PC-9 (cell line): ENCODE results near the gene ZNF765. TPM values are rescaled to one million over a fixed set of nuclear protein-coding genes. Genes with fewer than 3 reads are reported as not detected.

ENCODE experiments used
- BruUV-seq: library from RNA; stranded (reverse); fragments of 400-500 nt; replicated peaks from 2 replicates; lab custom pipeline; 2021; lab: Mats Ljungman, UMichigan
- CTCF ChIA-PET: fragments of 300-600 bp; sonication (Branson Sonifier 250); formaldehyde crosslinking; loops from one replicate; lab custom pipeline; 2022; ENCODE audit warnings: antibody characterized with exemption; lab: Charles Lee
- POLR2A ChIA-PET: fragments of 300-600 bp; sonication (Branson Sonifier 250); formaldehyde crosslinking; loops from one replicate; lab custom pipeline; 2022; ENCODE audit warnings: antibody characterized with exemption; ENCODE audit not compliant: unreplicated experiment; lab: Charles Lee
- DNase-seq, 2 experiments: peaks; one replicate each; pipeline versions ENCODE4 v3.0.0 to v3.0.0-alpha.2; 2015 to 2022; ENCODE audit warnings: mixed read lengths in 1 of 2
- H2AFZ ChIP-seq: fragments of 200-600 bp; sonication (generic); 2 replicates; pipeline ENCODE4 v1.8.1; 2017; ENCODE audit warnings: antibody characterized with exemption
- H3F3A ChIP-seq: fragments of 200-600 bp; sonication (generic); 2 replicates; pipeline ENCODE4 v1.8.1; 2017; ENCODE audit warnings: antibody characterized with exemption, mild to moderate bottlenecking, low read depth; ENCODE audit not compliant: insufficient read depth
- H3K27ac ChIP-seq: fragments of 200-600 bp; sonication (generic); 2 replicates; pipeline ENCODE4 v1.6.1; 2016; ENCODE audit warnings: mixed run types
- H3K27me3 ChIP-seq: fragments of 200-600 bp; sonication (generic); 2 replicates; pipeline ENCODE4 v1.6.1; 2016; ENCODE audit warnings: low read depth, mixed run types; ENCODE audit not compliant: insufficient read depth
- H3K36me3 ChIP-seq: fragments of 200-600 bp; sonication (generic); 2 replicates; pipeline ENCODE4 v1.6.1; 2016; ENCODE audit warnings: low read depth, mixed run types
- H3K4me1 ChIP-seq: fragments of 200-600 bp; sonication (generic); replicated peaks from 2 replicates; pipeline ENCODE4 v1.6.1; 2016; ENCODE audit warnings: mixed run types; ENCODE audit not compliant: insufficient read depth
- H3K4me2 ChIP-seq: fragments of 200-600 bp; sonication (generic); 2 replicates; pipeline ENCODE4 v1.6.1; 2017; ENCODE audit warnings: mixed run types
- H3K4me3 ChIP-seq: fragments of 200-600 bp; sonication (generic); 2 replicates; pipeline ENCODE4 v1.6.1; 2016; ENCODE audit warnings: mixed run types
- H3K79me2 ChIP-seq: fragments of 200-600 bp; sonication (generic); 2 replicates; pipeline ENCODE4 v1.6.1; 2017; ENCODE audit warnings: low read depth, mixed run types
- H3K9me2 ChIP-seq: fragments of 200-600 bp; sonication (generic); 2 replicates; pipeline ENCODE4 v1.8.1; 2017; ENCODE audit warnings: mild to moderate bottlenecking; ENCODE audit not compliant: insufficient read depth
- H3K9me3 ChIP-seq: fragments of 200-600 bp; sonication (generic); 2 replicates; pipeline ENCODE4 v1.8.1; 2016; ENCODE audit warnings: low read depth; ENCODE audit not compliant: insufficient read depth
- H4K20me1 ChIP-seq: fragments of 200-600 bp; sonication (generic); 2 replicates; pipeline ENCODE4 v1.8.1; 2017; ENCODE audit not compliant: insufficient read depth
- CTCF ChIP-seq: fragments of 200-600 bp; sonication (generic); conservative IDR thresholded peaks from 2 replicates; pipeline ENCODE4 v1.6.1; 2017; ENCODE audit warnings: mixed run types, antibody characterized with exemption, mild to moderate bottlenecking, moderate library complexity
- EZH2 ChIP-seq: fragments of 200-600 bp; sonication (generic); IDR thresholded peaks from 2 replicates; pipeline ENCODE4 v1.8.0; 2017; ENCODE audit warnings: antibody characterized with exemption, low read depth
- intact Hi-C: fragments of 100-400 bp; cut with micrococcal nuclease; formaldehyde crosslinking; loops from one replicate; pipeline ENCODE4 v1.10.0; 2022; ENCODE audit not compliant: unreplicated experiment
- total RNA-seq: library from RNA; stranded (reverse); gene quantifications from 2 replicates; pipeline ENCODE4 v1.2.3, GENCODE V29; 2021

The ZNF765 gene
- total RNA-seq, 1 experiment from 2014 or later: 12.5 TPM

DNA sequence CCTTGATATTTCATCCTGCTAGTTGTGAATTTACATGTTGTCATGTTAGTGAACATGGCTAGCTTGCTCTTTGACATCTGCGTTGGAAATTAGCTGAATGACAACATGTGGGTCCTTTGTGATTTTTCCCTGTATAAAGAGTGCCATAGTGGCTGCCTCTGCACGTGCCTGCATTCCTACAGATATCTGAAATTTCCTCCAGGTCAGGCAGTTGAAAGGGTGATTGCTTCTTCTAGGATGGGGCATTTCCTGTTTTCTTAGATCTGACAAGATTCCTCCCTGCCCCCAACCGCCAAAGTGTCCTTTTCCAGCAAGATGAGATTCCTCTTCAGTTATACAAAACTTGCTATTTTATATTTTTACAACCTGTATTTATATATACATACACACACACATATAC lies 20.7 kb upstream of the ZNF765 start:
- no peaks in the 10 kb centered on the region for H3F3A ChIP-seq
- H3K4me1 ChIP-seq: no peaks in the 10 kb centered on the region
- no peak overlapping the region for H3K4me3 ChIP-seq
- no peak for TF ChIP-seq CTCF
- no peak for TF ChIP-seq EZH2
- ChIA-PET CTCF (no interaction called here), POLR2A (no interaction called here)
- no peaks in the 10 kb centered on the region for H3K9me2 ChIP-seq
- peaks cover 42% of the 10 kb centered on the region for H3K36me3 ChIP-seq
- no peaks in the 10 kb centered on the region for H3K27me3 ChIP-seq
- H3K27ac ChIP-seq: no peak overlapping the region
- BruUV-seq: no TSS peak
- H2AFZ ChIP-seq: no peak overlapping the region
- H3K9me3 ChIP-seq: peaks cover 33% of the 10 kb centered on the region
- DNase-seq: no peak
- intact Hi-C loops: no loop called here
- H3K4me2 ChIP-seq: no peak overlapping the region
- H3K79me2 ChIP-seq: no peaks in the 10 kb centered on the region
- H4K20me1 ChIP-seq: no peaks in the 10 kb centered on the region

DNA sequence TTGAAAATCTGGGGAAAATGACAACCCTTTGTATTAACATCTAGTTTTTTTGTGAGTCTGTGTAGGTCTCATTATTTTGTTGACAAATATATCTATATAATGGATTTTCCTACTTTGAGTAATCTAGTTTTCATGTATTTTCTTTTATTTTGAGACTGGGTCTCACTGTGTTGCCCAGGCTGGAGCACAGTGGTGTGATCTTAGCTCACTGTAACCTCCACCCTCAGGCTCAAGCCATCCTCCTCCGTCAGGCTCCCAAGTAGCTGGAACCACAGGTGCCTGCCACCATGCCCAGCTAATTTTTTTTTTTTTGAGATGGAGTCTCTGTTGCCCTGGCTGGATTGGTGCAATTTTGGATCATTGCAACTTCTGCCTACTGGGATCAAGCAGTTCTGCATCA lies 20.2 kb upstream of the ZNF765 start:
- ChIA-PET POLR2A (no interaction called here), CTCF (no interaction called here)
- H3K9me3 ChIP-seq: peaks cover 36% of the 10 kb centered on the region
- no peak overlapping the region for H3K4me2 ChIP-seq
- H3K36me3 ChIP-seq: peaks cover 47% of the 10 kb centered on the region
- DNase-seq: no peak
- H3K4me1 ChIP-seq: no peaks in the 10 kb centered on the region
- TF ChIP-seq CTCF: no peak
- TF ChIP-seq EZH2: no peak
- no peaks in the 10 kb centered on the region for H3K9me2 ChIP-seq
- H3K27me3 ChIP-seq: no peaks in the 10 kb centered on the region
- H3K79me2 ChIP-seq: no peaks in the 10 kb centered on the region
- no peak overlapping the region for H3K27ac ChIP-seq
- no peaks in the 10 kb centered on the region for H4K20me1 ChIP-seq
- no peaks in the 10 kb centered on the region for H3F3A ChIP-seq
- no peak overlapping the region for H3K4me3 ChIP-seq
- no peak overlapping the region for H2AFZ ChIP-seq
- no TSS peak for BruUV-seq
- intact Hi-C loops: no loop called here

GRCh38 chr19:53381376-53381775 lies 13.6 kb upstream of the ZNF765 start:
- DNase-seq: no peak
- TF ChIP-seq EZH2 (no peak), CTCF (no peak)
- no peaks in the 10 kb centered on the region for H3K79me2 ChIP-seq
- H3K4me1 ChIP-seq: no peaks in the 10 kb centered on the region
- no peak overlapping the region for H3K4me2 ChIP-seq
- no peaks in the 10 kb centered on the region for H3K27me3 ChIP-seq
- H3K4me3 ChIP-seq: no peak overlapping the region
- POLR2A ChIA-PET: no interaction called here
- H4K20me1 ChIP-seq: no peaks in the 10 kb centered on the region
- intact Hi-C loops: no loop called here
- H3K36me3 ChIP-seq: peaks cover 63% of the 10 kb centered on the region
- H3F3A ChIP-seq: no peaks in the 10 kb centered on the region
- H3K9me3 ChIP-seq: peaks cover 83% of the 10 kb centered on the region
- CTCF ChIA-PET: no interaction called here
- H3K9me2 ChIP-seq: no peaks in the 10 kb centered on the region
- H3K27ac ChIP-seq: no peak overlapping the region
- no peak overlapping the region for H2AFZ ChIP-seq
- no TSS peak for BruUV-seq
